ENCODE results near the gene LAIR2.

GRCh38 chr19:54549224-54549623 is 46.6 kb downstream of the LAIR2 start:
- TF ChIP-seq POLR2AphosphoS5 (IDR thresholded peaks at IDR 0.05; ENCODE audit: borderline replicate concordance, low read depth, low read length): no peak
- no peak for TF ChIP-seq FOXP2 (optimal IDR thresholded peaks at IDR 0.05; ENCODE audit: control extremely low read depth, extremely low read length, insufficient read depth)
- no peak for TF ChIP-seq EZH2 (IDR thresholded peaks at IDR 0.05)

Data from SK-N-MC (cell line).